Measurements from ENCODE around the gene CKB.
"Not testable (repeated sequence)": the region's sequence is repeated elsewhere in the genome, so short reads cannot be mapped to it uniquely, and the experiment has no call there.

Gene CKB

DNA sequence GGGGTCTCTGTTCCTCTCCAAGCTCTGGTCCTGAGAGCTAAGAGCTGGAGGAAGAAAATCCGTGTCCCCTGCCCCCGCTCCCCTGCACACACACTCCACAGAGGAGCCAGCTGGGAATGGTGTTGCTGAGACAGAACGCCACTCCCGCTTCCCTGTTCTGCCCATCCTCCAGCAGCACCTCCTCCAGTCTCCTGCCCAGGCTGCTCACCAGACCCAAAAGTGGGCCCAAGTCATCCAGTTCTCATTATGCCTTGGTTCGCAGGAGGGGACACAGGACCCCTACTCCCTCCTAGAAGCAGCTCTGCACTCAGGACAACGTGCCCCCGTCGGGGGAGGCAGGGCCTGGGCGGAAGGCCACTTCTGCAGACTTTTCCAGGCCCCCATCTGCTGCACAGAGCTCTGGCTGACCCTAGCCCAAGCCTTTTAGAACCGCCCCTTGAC lies 5.5 kb upstream of the CKB start:
- in situ Hi-C loops (cut with HindIII; ENCODE audit: low sequenced_read_pairs) = no loop called here

GRCh38 chr14:103527408-103528145 lies 4.9 kb upstream of the CKB start:
- in situ Hi-C loops (cut with HindIII; ENCODE audit: low sequenced_read_pairs) = no loop called here

DNA sequence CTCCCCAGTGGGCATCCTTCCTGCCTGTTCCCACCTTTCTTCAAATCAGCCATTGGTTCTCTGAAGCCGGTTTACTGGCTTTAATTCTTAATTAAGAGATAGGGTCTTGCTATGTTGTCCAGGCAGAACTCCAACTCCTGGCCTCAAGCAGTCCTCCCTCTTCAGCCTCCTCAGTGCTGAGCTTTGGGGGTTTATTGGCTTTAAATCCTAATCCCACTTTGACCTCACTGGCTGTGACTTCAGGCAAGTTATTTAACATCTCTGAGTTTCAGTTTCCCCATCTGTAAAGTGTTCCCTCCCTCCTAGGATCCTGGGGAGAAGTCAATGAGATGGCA lies 4.3 kb upstream of the CKB start:
- in situ Hi-C loops (cut with HindIII; ENCODE audit: low sequenced_read_pairs) = no loop called here

GRCh38 chr14:103526247-103526913 lies 3.8 kb upstream of the CKB start:
- in situ Hi-C loops (cut with HindIII; ENCODE audit: low sequenced_read_pairs) = no loop called here

DNA sequence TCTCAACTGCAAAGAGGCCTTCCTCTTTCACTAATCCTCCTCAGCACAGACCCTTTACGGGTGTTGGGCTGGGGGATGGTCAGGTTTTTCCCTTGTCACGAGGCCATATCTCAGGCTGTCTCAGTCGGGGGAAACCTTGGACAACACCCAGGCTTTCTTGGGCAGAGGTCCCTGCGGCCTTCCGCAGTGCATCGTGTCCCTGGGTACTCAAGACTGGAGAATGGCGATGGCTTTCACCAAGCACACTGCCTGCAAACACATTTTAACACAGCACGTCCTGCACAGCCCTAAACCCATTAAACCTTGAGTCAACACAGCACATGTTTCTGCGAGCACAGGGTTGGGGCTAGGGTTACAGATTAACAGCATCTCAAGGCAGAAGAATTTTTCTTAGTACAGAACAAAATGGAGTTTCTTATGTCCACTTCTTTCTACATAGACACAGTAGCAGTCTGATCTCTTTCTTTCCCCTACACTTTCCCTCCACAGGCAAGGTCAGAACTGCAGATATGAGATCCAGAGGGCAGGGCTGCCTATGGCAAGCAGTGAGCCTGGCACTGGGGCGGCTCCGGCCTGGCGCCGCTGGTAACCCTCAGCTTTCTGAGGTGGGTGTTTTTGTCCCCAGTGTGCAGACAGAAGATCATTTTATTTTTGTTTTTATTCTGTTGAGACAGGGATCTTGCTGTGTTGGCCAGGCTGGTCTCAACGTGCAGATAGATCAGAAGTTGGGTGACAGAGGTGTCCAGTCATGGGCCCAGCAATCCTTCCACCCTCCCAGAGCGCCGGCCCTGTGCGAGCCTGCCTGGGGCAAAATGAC lies 3.0 kb upstream of the CKB start:
- in situ Hi-C loops (cut with HindIII; ENCODE audit: low sequenced_read_pairs) = not testable (repeated sequence)

- in situ Hi-C loops (cut with HindIII; ENCODE audit: low sequenced_read_pairs) = no loop called here
Observed at GRCh38 chr14:103524002-103524935, 1.6 kb upstream of the CKB start.

GRCh38 chr14:103523575-103523954 lies 935 bp upstream of the CKB start:
- in situ Hi-C loops (cut with HindIII; ENCODE audit: low sequenced_read_pairs) = no loop called here

DNA sequence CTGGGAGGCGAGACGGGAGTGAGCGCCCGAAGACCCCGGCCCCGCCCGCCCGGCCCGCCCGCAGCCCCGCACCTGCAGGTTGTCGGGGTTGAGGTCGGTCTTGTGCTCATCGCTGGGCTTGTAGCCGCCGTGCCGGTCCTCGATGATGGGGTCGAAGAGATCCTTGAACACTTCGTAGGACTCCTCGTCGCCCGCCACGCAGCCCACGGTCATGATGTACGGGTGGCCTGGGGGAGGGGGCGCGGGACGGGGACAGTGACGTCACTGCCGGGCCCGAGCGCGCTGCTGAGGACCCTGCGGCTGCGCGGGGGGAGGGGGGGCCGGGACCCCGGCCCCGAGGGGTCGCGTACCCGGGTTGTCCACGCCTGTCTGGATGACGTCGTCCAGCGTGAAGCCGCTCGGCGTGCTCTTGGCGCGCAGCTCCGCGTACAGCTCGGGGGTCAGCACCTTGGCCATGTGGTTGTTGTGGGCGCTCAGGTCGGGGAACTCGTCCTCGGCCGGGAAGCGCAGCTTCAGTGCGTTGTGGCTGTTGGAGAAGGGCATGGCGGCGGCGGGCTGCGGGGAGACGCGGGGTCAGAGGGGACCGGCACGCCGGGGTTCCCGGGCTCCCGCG lies 573 bp downstream of the CKB start:
- in situ Hi-C loops (cut with HindIII; ENCODE audit: low sequenced_read_pairs) = no loop called here

GRCh38 chr14:103521438-103521950 lies 1.1 kb downstream of the CKB start:
- in situ Hi-C loops (cut with HindIII; ENCODE audit: low sequenced_read_pairs) = no loop called here

DNA sequence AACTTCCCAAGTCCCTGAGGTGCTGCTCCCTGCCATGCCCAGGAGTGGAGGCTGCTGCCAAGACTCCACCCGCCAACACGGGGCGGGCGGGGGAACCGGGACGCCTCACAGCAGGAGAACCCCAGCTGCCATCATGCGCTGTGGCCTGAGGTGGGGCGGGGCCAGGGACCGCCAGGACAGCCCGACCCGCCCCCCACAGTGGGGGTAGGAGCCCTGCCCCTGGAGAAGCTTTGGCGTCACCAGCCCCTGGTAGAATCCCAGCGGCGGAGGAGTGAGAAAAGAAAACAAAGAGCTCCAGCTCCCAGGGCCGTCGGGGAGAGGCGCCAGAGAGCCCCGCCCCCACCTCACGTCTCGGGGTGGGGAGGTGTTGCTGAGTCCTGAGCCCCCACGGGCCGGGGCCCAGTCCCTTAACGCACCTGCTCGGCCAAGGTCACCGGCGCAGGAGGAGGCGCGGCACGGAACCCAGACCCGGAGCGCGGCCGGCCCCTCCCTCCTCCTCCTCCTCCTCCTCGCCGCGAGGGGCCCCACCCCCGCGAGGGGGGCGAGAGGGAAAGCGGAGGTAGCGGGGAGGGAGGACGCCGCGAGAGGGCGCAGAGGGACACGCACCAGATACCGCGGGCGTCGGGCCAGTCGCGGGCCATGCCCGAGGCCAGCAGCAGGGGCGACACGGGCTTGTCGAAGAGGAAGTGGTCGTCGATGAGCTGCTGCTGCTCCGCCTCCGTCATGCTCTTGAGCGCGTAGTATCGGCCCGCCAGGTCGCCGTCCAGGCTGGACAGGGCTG lies 1.8 kb downstream of the CKB start:
- in situ Hi-C loops (cut with HindIII; ENCODE audit: low sequenced_read_pairs) = no loop called here

GRCh38 chr14:103520269-103520656 lies 2.4 kb downstream of the CKB start:
- in situ Hi-C loops (cut with HindIII; ENCODE audit: low sequenced_read_pairs) = no loop called here

GRCh38 chr14:103519837-103520212 lies 2.8 kb downstream of the CKB start:
- in situ Hi-C loops (cut with HindIII; ENCODE audit: low sequenced_read_pairs) = no loop called here

DNA sequence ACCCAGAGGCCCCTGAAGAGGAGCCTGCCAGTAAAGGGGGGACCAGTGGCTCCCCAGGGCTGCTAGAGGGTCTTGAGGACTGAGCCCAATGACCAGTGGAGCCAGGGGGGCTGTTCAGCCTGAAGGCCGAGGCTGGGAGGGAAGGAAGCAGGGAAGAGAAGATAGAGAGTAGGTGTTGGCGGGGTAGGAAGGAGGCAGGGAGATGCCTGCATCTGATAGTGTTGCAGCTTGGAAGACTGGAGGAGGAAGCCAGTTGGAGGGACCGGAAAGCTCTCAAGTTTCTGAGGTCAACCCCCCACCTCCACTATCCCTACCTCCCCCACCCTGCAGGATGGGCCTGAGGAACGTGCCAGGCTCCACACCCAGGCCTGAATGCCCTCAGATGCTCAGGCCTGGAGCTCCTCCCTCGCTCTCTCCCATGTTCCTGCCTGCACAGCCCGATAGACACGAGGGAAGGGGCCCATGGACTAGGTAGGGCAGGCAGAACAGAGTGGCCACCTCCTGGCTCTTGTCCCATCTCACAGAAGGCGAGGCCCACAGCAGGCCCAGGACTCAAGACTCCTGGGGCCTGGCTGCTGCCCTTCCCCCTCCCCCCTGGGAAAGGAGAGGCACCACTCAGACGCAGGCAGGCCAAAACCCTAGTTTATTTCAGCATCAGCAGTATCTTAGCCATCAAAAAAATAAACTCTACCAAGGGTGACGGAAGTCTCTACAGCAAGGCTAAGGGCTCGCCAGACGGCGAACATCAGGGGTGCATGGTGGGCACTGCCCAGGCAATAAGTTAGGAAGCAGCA lies 3.4 kb downstream of the CKB start:
- in situ Hi-C loops (cut with HindIII; ENCODE audit: low sequenced_read_pairs) = no loop called here

DNA sequence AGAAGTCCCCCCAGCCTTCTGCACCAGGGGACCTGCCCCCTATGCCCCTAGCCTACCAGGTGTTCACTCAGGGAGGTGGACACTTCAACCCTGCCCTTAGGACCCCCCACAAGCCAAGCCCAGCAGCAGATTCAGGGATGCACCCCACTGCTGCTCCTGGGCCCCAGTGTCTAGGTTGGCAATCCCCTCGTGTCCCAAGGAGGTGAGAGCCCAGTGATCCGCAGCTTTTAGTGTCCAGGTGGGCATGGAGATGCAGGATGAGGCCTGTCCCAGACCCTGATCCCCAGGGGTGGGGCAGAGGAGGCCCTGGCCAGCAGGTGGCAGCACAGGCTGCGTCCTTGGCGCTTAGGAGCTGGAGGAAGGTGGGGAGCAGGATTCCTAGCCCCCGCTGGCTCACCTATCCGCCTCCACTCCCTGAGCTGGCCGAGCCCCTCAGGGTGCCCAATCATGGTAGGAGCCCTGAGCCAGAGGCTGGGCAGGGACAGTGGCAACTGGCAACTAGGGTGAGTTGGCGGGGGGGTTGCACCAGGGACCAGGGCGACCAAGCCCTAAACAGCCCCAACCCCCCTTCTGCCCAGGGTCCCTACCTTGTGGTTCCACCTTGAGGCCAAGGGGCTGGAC lies 4.1 kb downstream of the CKB start:
- in situ Hi-C loops (cut with HindIII; ENCODE audit: low sequenced_read_pairs) = no loop called here

GRCh38 chr14:103517721-103518421 lies 4.8 kb downstream of the CKB start:
- in situ Hi-C loops (cut with HindIII; ENCODE audit: low sequenced_read_pairs) = no loop called here

DNA sequence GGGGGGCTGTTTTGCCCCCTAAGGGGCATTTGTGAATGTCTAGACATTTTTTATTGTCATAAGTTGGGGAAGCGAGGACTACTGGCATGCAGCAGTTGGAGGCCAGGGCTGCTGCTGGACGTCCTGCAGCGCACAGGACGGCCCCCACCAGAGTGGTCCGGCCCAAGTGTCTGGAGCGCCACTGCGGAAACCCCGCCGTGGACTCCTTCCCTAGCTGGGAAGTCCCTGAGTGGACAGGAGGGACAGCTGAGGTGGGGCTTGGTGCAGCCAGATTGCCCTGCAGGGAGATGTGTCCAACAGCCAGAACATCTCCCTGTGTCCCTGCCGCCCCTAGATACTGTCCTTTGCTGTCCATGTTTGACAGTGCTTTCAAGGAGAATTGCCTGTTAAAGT lies 5.5 kb downstream of the CKB start:
- in situ Hi-C loops (cut with HindIII; ENCODE audit: low sequenced_read_pairs) = no loop called here

- in situ Hi-C loops (cut with HindIII; ENCODE audit: low sequenced_read_pairs) = no loop called here
Observed at GRCh38 chr14:103516426-103517173, 6.0 kb downstream of the CKB start.
